ENCODE measurements around the gene HYAL3. TPM values are rescaled to one million over a fixed set of nuclear protein-coding genes. Genes with fewer than 3 reads are reported as not detected.

The HYAL3 gene
- total RNA-seq, 2 donors from 2014 or later, result 0.99 to 2.3 TPM

DNA sequence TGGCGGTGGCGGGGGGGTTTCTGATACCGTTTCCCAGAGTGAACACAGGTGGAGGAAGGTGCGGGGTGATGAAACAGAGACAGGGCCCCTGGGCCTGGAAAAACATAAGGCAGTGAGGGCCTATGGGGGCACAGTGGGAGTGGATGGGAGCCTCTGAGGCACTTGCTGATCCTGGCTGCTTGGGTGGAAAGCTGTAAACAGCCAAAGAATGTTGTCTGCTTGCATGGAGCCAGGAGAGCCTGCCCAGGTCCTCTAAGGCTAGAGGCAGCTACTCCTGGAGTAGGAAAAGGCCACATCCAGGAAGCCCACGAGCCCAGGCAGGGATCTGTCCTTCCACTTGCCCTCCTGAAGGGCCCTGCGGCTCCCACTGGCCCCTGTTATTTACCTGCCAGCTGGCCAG lies 33.2 kb downstream of the HYAL3 start:
- no peaks in the 10 kb centered on the region for H3K9me3 ChIP-seq
- no peak for TF ChIP-seq POLR2A (IDR thresholded peaks at IDR 0.05)
- TF ChIP-seq, protein P1, sequence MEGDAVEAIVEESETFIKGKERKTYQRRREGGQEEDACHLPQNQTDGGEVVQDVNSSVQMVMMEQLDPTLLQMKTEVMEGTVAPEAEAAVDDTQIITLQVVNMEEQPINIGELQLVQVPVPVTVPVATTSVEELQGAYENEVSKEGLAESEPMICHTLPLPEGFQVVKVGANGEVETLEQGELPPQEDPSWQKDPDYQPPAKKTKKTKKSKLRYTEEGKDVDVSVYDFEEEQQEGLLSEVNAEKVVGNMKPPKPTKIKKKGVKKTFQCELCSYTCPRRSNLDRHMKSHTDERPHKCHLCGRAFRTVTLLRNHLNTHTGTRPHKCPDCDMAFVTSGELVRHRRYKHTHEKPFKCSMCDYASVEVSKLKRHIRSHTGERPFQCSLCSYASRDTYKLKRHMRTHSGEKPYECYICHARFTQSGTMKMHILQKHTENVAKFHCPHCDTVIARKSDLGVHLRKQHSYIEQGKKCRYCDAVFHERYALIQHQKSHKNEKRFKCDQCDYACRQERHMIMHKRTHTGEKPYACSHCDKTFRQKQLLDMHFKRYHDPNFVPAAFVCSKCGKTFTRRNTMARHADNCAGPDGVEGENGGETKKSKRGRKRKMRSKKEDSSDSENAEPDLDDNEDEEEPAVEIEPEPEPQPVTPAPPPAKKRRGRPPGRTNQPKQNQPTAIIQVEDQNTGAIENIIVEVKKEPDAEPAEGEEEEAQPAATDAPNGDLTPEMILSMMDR (IDR thresholded peaks at IDR 0.05), result no peak
- no peaks in the 10 kb centered on the region for H3K36me3 ChIP-seq (replicated peaks in 1 of 2; ENCODE audit: insufficient read depth in 1 of 2, low read depth in 2 of 2)
- ATAC-seq, result no peak
- H3K27me3 ChIP-seq, result no peaks in the 10 kb centered on the region
- H3K4me1 ChIP-seq, result peaks cover 80% of the 10 kb centered on the region
- H3K4me3 ChIP-seq, result no peak overlapping the region
- no peak for DNase-seq
- intact Hi-C loops (cut with DNase I), result no loop called here
- peak overlapping the region; percentile 93 to 97 (median 94) for H3K27ac ChIP-seq
- WGBS, 2 donors, result 70 to 78% methylated on average over 6 of the region's 6 CpGs

GRCh38 chr3:50265571-50265970 lies 33.6 kb downstream of the HYAL3 start:
- DNase-seq, result no peak
- TF ChIP-seq, protein P1 (IDR thresholded peaks at IDR 0.05), result no peak
- no peak for TF ChIP-seq POLR2A (IDR thresholded peaks at IDR 0.05)
- Histone ChIP-seq H3K4me3 (no peak overlapping the region), H3K27me3 (no peaks in the 10 kb centered on the region), H3K36me3 (replicated peaks in 1 of 2; ENCODE audit: insufficient read depth in 1 of 2, low read depth in 2 of 2) (no peaks in the 10 kb centered on the region), H3K9me3 (no peaks in the 10 kb centered on the region), H3K4me1 (peaks cover 80% of the 10 kb centered on the region), H3K27ac (peak overlapping the region; percentile 93 to 97 (median 94))
- WGBS, 2 donors, result 36 to 56% methylated on average over 1 of the region's 1 CpG
- ATAC-seq, result no peak
- intact Hi-C loops (cut with DNase I), result no loop called here

GRCh38 chr3:50264964-50265485 lies 34.2 kb downstream of the HYAL3 start:
- H3K36me3 ChIP-seq (replicated peaks in 1 of 2; ENCODE audit: insufficient read depth in 1 of 2, low read depth in 2 of 2), result no peaks in the 10 kb centered on the region
- no peak for DNase-seq
- TF ChIP-seq, protein P1 (IDR thresholded peaks at IDR 0.05), result no peak
- peak in 2 of 3 donors; percentile 14 to 20 for TF ChIP-seq POLR2A (IDR thresholded peaks at IDR 0.05)
- H3K4me3 ChIP-seq, result no peak overlapping the region
- intact Hi-C loops (cut with DNase I), result no loop called here
- WGBS, 2 donors, result 56% methylated on average over 5 to 6 of the region's 7 CpGs
- H3K9me3 ChIP-seq, result no peaks in the 10 kb centered on the region
- peak overlapping the region; percentile 93 to 97 (median 94) for H3K27ac ChIP-seq
- H3K4me1 ChIP-seq, result peaks cover 78% of the 10 kb centered on the region
- no peaks in the 10 kb centered on the region for H3K27me3 ChIP-seq
- no peak for ATAC-seq

DNA sequence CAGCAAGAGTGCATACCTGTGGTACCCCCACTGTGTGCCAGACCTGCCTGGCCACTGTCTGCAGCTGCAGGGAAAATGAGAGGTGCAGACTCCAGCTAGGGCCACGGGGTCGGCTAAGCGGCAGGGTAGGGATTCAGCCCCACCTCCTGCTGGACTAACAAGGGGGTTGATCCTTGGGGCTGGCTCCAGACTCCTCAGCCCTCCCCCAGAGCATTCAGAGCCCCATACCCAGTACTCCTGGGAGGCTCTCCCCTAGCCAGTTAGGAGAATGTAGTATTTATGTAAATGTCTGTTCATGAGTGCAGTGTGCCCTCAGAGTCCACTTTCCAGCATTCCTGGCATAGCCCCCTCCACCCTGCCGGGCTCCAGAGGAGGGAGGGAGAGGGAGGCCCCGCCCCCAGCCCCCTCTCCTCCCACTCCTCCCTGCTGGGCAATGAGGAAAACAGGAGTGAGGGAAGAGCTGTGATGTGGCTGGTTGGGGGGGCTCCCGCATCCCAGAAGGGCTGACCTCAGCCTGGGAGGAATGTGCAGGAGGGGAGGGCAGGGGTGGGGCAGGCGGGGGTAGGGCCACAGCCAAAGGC lies 34.7 kb downstream of the HYAL3 start:
- no peaks in the 10 kb centered on the region for H3K9me3 ChIP-seq
- intact Hi-C loops (cut with DNase I), result no loop called here
- H3K4me1 ChIP-seq, result peaks cover 78% of the 10 kb centered on the region
- 25 to 36% methylated on average over 6 to 7 of the region's 7 CpGs for WGBS, 2 donors
- H3K36me3 ChIP-seq (replicated peaks in 1 of 2; ENCODE audit: insufficient read depth in 1 of 2, low read depth in 2 of 2), result no peaks in the 10 kb centered on the region
- ATAC-seq, result peak; percentile 43
- no peaks in the 10 kb centered on the region for H3K27me3 ChIP-seq
- DNase-seq, result peak; percentile 73 to 86 (median 82)
- H3K4me3 ChIP-seq, result no peak overlapping the region
- peak overlapping the region; percentile 93 to 97 (median 94) for H3K27ac ChIP-seq
- TF ChIP-seq, protein P1 (IDR thresholded peaks at IDR 0.05), result no peak
- peak in 1 of 3 donors; percentile 35 for TF ChIP-seq POLR2A (IDR thresholded peaks at IDR 0.05)
